Measurements from ENCODE around the gene ANGPTL2. TPM values are rescaled to one million over a fixed set of nuclear protein-coding genes. Genes with fewer than 3 reads are reported as not detected.
A peak's percentile ranks its signal among the peaks of the same experiment; 100 is the strongest.

ANGPTL2 gene
- total RNA-seq, 6 donors from 2014 or later, result 3.9 to 26.0 (median 7.9) TPM

GRCh38 chr9:127128341-127129072 lies 6.1 kb upstream of the ANGPTL2 start:
- WGBS, 2 donors, result 48 to 68% methylated on average over 6 to 9 of the region's 9 CpGs
- peak in 1 of 2 donors; percentile 37 for DNase-seq

DNA sequence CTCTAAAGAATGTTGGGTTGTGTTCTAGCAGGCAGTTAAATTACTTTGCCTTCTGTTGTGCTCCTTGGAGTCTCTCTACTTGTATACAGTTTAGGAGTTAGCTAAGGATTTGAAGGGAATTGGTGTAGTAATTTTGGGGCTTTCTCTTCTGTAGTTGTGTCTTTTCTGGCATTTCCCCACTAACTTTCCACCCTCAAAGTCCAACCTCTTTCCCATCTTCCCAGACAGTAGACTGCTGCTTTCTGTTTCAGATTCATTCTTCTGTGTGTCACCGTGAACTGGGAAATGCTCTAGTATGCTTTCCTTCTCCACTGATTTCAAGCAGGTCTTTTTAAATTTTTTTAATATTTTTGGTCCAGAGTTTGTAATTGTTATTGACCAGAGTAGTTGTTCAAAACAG lies 4.5 kb upstream of the ANGPTL2 start:
- TF ChIP-seq EP300 (IDR thresholded peaks at IDR 0.05), result no peak
- TF ChIP-seq, protein P1, sequence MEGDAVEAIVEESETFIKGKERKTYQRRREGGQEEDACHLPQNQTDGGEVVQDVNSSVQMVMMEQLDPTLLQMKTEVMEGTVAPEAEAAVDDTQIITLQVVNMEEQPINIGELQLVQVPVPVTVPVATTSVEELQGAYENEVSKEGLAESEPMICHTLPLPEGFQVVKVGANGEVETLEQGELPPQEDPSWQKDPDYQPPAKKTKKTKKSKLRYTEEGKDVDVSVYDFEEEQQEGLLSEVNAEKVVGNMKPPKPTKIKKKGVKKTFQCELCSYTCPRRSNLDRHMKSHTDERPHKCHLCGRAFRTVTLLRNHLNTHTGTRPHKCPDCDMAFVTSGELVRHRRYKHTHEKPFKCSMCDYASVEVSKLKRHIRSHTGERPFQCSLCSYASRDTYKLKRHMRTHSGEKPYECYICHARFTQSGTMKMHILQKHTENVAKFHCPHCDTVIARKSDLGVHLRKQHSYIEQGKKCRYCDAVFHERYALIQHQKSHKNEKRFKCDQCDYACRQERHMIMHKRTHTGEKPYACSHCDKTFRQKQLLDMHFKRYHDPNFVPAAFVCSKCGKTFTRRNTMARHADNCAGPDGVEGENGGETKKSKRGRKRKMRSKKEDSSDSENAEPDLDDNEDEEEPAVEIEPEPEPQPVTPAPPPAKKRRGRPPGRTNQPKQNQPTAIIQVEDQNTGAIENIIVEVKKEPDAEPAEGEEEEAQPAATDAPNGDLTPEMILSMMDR (IDR thresholded peaks at IDR 0.05), result no peak
- TF ChIP-seq POLR2A (IDR thresholded peaks at IDR 0.05), result no peak
- TF ChIP-seq POLR2AphosphoS5 (IDR thresholded peaks at IDR 0.05), result no peak
- Histone ChIP-seq H3K27ac (no peak overlapping the region), H3K27me3 (no peaks in the 10 kb centered on the region), H3K36me3 (no peaks in the 10 kb centered on the region), H3K4me1 (peaks cover 23 to 42% (median 32%) of the 10 kb centered on the region in 4 donors), H3K9me3 (no peaks in the 10 kb centered on the region), H3K4me3 (no peak overlapping the region)
- DNase-seq, result no peak
- no peak for ATAC-seq (ENCODE audit: low FRiP score in 2 of 2)
- 44 to 57% methylated on average over 1 of the region's 1 CpG for WGBS, 2 donors

More at GRCh38 chr9:127128341-127129072, 6.1 kb upstream of the ANGPTL2 start:
- Histone ChIP-seq H3K27me3 (no peaks in the 10 kb centered on the region), H3K36me3 (no peaks in the 10 kb centered on the region), H3K4me3 (no peak overlapping the region), H3K9me3 (no peaks in the 10 kb centered on the region), H3K4me1 (peaks cover 15 to 37% (median 29%) of the 10 kb centered on the region in 4 donors), H3K27ac (peak overlapping the region in 3 of 4 donors; percentile 38 to 53 (median 52))
- TF ChIP-seq EP300 (IDR thresholded peaks at IDR 0.05), result peak in 1 of 4 donors; percentile 24
- TF ChIP-seq, protein P1 (IDR thresholded peaks at IDR 0.05), result no peak
- peak in 1 of 2 donors; percentile 59 for TF ChIP-seq POLR2AphosphoS5 (IDR thresholded peaks at IDR 0.05)
- no peak for TF ChIP-seq POLR2A (IDR thresholded peaks at IDR 0.05)
- peak; percentile 4 to 12 for ATAC-seq (ENCODE audit: low FRiP score in 2 of 2)

DNA sequence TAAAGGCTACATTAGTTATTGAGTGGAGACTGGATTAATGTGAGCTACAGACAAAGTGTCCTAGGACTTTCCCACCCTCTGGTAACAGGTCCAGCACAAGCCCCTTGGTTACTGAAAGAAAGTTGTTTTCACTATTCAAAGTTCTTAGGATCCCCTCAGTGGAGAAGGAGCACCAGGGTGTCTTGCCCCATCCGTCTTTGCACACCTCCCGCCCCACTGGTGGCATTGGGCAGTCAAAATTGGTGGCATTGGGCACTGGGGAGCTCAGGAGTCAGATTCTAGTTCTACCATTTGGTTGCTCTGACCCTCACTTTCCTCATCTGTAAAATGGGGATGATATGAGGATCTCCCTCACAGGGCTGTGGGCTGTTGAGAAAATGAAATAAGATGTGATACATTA lies 2.4 kb upstream of the ANGPTL2 start:
- Histone ChIP-seq H3K4me3 (no peak overlapping the region), H3K4me1 (peaks cover 22 to 38% (median 28%) of the 10 kb centered on the region in 4 donors), H3K27ac (no peak overlapping the region), H3K36me3 (no peaks in the 10 kb centered on the region), H3K27me3 (no peaks in the 10 kb centered on the region), H3K9me3 (no peaks in the 10 kb centered on the region)
- no peak for DNase-seq
- WGBS, 2 donors, result 98 to 100% methylated on average over 2 of the region's 2 CpGs
- TF ChIP-seq POLR2A (IDR thresholded peaks at IDR 0.05), result no peak
- no peak for TF ChIP-seq EP300 (IDR thresholded peaks at IDR 0.05)
- TF ChIP-seq, protein P1 (IDR thresholded peaks at IDR 0.05), result no peak
- TF ChIP-seq POLR2AphosphoS5 (IDR thresholded peaks at IDR 0.05), result no peak
- ATAC-seq (ENCODE audit: low FRiP score in 2 of 2), result no peak

GRCh38 chr9:127124111-127124531 lies 1.7 kb upstream of the ANGPTL2 start:
- H3K4me3 ChIP-seq, result no peak overlapping the region
- TF ChIP-seq, protein P1 (IDR thresholded peaks at IDR 0.05), result no peak
- no peak for TF ChIP-seq POLR2AphosphoS5 (IDR thresholded peaks at IDR 0.05)
- no peak for TF ChIP-seq EP300 (IDR thresholded peaks at IDR 0.05)
- no peak for TF ChIP-seq POLR2A (IDR thresholded peaks at IDR 0.05)
- no peak overlapping the region for H3K27ac ChIP-seq
- ATAC-seq (ENCODE audit: low FRiP score in 2 of 2) (no peak), DNase-seq (no peak)
- H3K36me3 ChIP-seq, result no peaks in the 10 kb centered on the region
- peaks cover 22 to 35% (median 27%) of the 10 kb centered on the region in 4 donors for H3K4me1 ChIP-seq
- WGBS, 2 donors, result 97% methylated on average over 5 to 7 of the region's 7 CpGs
- no peaks in the 10 kb centered on the region for H3K9me3 ChIP-seq
- H3K27me3 ChIP-seq, result no peaks in the 10 kb centered on the region
